Brain pericyte (primary cell): ENCODE measurements around the gene KLC3.

ENCODE experiments used
- DNase-seq: peaks from one replicate; pipeline ENCODE4 v3.0.0-alpha.2; 2012; ENCODE audit warnings: low read depth, low spot score

KLC3 gene

DNA sequence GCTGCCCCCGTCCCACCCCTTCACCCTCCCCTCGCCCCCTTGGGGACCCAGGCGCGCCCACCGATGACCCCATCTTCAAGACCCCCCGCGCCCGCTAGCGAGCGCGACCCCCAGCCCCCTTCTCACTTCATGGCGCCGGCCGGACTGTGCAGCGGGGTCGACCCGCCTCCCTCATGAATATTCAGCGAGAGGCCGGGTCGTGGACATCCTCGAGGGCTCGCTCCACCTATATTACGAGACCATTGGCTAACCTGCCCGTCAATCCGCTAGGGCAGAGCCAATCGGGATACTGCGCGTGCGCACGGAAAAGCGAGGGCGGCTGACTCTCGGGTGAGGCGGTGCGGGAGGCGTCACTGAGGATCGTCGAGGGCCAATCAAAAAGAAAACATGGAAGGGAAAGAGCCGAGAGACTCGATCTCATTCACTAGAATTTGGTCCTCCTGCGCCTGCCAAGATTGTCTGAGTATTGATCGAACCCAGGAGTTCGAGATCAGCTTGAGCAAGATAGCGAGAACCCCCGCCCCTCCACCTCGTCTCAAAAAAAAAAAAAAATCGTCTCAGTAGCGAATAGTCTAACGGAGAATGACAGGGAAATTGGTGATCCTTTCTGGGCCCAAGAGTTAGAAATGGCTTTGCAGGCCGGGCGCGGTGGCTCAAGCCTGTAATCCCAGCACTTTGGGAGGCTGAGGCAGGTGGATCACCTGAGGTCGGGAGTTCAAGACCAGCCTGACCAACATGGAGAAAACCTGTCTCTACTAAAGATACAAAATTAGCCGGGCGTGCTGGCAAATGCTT is 30.1 kb downstream of the KLC3 start, which contains the start of gene ERCC2:
Gene ERCC2 (minus strand): TSS at position 164 of the 795 bp plus-strand sequence. CDS start 33 bp downstream, at position 131.
- DNase-seq = peak; percentile 97

DNA sequence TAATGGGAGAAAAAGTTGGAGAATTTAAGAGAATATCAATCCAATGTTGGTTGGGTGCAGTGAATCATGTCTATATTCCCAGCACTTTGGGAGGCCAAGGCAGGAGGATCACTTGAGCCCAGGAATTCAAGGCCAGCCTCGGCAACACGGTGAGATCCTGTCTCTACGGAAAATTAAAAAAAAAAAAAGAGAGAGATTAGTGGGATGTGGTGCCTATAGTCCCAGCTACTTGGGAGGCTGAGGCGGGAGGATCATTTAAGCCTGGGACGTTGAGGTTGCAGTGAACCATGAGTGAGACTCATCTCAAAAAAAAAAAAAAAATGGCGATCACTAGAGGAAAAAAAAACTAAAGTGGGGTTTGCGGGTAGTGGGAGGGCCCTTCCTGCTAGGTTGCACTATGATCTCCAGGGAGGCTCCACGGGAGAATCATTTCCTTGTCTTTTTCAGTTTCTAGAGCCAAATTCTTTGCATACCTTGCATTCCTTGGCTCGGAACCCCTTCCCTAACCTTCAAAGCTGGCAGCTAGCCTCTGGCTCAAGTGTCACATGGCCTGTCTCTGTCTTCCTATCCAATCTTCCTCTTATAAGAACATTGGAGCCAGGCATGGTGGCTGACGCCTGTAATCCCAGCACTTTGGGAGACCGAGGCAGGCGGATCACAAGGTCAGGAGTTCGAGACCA is 35.6 kb downstream of the KLC3 start:
- no peak for DNase-seq

DNA sequence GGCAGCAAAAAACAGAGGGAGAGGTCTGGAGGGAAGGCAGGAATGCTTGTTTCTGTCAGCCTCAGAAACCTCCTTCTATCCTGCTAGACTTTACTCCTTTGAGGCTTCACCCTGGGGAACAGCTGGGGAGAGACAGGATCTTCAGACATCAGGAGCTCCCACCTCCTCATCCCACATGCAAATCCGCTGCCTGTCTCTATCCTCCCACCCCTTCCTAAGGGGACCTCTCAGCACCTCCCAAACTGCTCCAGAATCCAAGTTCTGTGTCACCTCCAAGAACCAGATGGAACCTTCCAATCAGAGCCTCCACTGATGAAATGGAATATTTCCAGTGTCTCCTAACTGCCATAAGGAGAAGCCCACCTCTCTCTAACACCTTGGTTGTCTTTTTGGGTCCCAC is 39.6 kb downstream of the KLC3 start:
- no peak for DNase-seq

DNA sequence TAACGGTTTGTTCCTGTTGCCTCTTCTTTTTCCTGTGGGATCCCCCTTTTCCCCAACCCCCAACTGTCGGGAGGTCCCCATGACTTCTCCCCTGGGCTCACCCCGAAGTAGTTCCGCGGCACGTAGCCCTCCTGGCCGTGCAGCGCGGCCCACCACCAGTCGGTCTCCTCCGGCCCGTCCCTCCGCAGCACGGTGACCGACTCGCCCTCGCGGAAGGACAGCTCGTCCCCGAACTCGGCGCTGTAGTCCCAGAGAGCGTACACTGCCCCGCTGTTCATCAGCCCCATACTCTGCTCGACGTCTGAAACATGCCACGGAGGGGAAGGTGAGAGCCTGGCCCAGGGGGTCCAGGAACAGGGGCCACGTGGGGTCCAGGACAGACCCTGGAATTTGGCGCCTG is 41.9 kb downstream of the KLC3 start:
- no peak for DNase-seq

DNA sequence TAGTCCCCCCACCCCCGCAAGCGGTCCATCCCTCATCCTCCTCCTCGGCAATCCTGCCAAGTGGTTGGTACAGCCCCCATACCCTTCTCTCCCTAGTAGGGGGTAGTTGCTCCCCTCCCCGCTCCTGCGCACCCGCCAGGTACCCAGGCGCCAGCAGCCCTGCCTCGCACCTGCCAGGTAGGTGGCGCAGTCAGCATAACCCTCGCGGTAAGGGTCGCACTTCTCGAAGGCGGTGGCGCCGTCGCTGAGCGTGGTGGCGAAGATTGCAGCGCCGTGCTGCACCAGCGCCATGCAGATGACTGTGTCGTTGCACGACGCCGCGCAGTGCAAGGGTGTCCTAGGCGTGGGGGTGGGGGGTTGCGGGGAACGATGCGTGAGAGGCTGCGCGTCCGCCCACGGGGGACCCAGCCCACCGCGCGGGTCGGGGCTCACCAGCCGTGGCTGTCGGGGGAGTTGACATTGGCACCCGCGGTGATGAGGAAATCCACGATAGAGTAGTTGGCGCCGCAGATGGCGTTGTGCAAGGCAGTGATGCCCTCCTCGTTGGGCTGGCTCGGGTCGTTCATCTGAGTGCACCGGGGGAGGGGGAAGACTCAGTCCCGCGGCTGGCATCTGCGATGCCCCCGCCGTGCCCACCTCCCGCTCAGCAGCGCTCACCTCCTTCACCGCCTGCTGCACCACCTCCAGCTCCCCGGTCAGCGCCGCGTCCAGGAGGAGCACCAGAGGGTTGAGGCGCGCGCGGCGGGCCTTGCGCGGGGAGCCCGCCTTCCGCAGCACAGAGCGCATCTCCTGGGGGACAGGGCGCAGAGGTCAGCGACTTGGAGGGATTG is 45.1 kb downstream of the KLC3 start:
- DNase-seq = no peak

DNA sequence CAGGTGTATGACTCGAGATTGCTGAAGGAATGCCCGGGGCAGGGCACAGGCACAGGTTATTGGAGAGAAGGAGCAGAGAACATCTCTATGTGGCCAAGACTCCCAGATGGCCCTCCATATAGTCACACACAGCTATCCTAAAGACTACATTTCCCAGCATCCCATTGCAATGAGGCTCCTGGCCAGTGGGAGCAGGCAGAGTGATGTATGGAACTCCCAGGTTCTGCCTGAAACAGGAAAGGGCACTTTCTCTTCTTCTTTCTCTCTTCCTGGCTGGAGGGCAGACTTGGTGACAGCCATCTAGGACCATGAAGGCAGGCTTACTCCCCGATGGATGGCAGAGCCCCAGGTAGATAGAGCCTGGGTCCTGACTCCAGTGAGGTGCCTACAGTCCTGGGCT is 50.8 kb downstream of the KLC3 start:
- no peak for DNase-seq

DNA sequence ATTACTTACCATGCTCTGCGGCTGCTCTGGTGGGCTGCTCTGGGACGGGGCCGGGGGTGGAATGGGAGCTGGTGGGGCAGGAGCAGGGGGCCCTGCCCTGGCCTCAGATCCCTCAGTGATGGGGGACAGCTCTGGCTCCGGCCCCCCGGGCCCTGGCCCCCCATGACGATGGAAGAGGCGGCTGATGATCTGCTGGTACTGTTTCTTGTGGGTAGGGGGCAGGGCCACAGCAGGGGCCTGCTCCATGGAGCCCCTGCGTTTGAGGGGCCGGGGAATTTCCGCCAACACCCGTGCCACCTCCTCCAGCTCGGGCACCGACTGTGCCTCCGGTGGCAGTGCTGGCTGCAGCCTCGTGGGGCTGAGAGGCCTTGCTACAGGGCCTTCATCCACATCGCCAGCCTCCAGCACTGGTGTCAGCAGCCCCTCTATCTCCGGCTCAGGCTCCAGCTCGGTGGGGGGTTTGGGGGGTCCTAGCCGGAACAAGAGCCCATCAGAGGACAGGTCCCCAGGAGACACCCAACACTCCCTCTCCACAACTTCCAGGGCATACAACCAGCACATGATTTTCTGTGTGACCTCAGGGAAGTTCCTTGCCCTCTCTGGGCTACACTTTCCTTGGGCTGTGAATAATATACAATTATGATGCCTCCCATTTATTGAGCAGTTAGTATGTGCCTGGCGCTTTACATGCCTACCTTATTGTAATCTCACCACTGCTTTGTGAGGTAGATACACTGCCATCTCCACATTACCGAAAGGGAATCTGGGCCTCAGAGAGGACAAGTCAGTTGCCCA is 51.5 kb downstream of the KLC3 start:
- no peak for DNase-seq

DNA sequence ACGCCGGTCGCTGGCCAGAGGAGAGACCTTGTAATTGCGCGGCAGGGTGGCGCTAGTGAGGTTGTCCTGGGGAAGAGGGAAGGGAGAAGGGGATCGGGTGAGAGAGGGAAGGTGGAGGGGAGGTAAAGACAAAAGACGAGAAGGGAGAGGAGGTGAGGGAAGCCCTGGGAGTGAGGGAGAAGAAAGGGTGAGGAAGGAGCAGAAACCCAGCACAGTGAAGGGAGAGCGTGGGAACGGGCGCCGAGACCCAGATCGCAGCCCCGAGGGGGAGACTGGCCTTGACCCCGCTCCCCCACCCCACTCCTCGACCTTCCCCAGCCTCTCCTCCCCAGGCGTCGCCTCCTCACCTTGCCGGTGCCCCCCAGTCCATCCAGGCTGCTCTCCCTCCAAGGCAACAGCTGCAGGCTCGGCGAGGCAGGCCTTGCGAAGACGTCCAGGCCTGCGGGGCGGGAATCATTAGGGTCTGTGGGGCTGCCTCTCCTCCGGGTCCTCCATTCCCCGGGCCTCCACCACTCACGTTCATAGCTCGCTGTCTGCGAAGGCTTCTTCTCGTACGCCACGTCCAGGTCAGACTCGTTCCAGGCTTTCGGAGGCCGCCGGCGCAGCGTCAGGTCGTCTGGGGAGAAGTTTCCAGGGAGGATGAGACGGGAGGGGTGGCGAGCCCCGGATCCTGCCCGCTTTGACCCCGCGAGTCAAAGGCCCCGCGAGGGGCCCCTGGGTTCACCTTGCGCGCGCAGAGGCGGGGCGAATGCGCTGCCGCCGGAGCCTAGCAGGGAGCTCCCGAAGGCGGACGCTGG is 55.5 kb downstream of the KLC3 start:
- DNase-seq = no peak

DNA sequence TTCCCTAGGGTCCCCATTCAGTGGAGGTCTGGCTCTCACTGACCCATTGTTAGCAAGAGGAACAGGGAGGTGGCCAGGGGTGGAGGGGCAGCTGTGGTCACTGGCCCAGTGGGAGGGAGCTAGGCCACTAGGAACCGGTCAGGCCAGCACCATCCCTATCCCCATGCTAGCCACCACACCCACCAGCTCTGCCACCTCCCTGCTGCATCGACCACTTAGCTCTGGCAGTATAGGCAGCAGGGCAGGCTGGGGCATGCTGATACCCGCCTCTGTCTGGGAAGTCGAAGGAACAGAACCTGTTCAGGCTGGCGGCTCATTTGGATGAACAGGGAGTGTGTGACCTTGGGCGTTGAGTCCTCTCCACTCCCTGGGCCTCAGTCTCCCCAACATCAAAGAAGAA is 59.6 kb downstream of the KLC3 start:
- no peak for DNase-seq
